Mammary epithelial cell (primary cell): ENCODE measurements around the gene MRPS18C.

ENCODE experiments used
- EZH2 ChIP-seq: IDR thresholded peaks from 2 replicates; pipeline ENCODE4 v1.6.1; 2012; ENCODE audit warnings: low read length, inconsistent platforms, borderline replicate concordance
- TF ChIP-seq, protein P1 (sequence below), 2 donors: IDR thresholded peaks in 1 of 2; conservative IDR thresholded peaks in 1 of 2; 2 replicates each; pipeline ENCODE4 v1.5.1; 2011 to 2012; ENCODE audit warnings: inconsistent platforms in 2 of 2, low read length in 2 of 2, mild to moderate bottlenecking in 2 of 2, control low read depth in 1 of 2, low read depth in 1 of 2; ENCODE audit not compliant: insufficient read depth in 1 of 2; ENCODE audit errors: extremely low read depth in 1 of 2

DNA sequence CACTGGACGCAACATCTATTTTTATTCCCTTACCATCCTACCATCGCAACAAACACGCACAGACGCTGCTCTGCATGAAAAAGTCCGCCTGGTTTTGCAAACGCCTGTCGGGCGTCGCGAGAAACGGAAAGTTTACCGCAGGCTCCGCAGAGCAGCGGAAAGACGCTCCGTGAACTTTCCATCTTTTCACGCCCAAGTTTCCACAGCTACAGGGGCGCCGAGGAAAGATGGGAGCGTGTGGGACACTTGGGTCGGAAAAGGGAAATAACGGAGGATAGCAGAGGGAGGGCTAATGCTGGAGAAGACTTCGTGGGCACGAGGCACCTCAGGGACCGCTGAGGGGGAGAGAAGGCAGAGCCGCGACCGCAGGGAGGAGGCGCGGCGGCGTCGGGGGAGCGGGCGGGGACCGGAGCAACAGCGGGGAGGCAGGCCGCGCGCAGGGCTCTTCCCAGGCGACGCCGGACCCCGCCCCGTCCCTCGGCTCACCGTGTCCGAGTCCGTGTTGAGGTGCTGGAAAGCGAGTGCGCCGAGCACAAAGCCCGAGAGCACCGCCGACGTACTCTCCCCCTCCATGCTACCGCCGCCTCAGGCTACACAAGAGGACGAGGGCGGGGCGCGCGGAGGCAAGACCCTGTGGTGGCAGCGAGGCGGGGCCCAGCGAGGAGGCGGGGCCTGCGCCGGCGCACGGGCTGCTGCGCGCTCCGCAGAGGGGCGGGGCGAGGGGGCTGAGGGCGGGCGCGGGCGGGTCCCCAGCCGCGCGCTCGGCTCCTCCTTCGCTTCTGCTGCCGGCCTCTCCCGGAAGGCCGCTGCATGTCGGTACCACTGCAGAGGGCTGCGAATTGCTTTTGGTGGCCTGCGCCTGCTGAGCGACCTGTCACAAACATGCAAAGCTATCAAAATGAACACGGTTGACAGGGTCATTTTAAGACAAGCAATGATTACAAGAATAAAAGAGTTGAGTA is 28.9 kb downstream of the MRPS18C start, which contains the start of gene ABRAXAS1:
- TF ChIP-seq, protein P1, sequence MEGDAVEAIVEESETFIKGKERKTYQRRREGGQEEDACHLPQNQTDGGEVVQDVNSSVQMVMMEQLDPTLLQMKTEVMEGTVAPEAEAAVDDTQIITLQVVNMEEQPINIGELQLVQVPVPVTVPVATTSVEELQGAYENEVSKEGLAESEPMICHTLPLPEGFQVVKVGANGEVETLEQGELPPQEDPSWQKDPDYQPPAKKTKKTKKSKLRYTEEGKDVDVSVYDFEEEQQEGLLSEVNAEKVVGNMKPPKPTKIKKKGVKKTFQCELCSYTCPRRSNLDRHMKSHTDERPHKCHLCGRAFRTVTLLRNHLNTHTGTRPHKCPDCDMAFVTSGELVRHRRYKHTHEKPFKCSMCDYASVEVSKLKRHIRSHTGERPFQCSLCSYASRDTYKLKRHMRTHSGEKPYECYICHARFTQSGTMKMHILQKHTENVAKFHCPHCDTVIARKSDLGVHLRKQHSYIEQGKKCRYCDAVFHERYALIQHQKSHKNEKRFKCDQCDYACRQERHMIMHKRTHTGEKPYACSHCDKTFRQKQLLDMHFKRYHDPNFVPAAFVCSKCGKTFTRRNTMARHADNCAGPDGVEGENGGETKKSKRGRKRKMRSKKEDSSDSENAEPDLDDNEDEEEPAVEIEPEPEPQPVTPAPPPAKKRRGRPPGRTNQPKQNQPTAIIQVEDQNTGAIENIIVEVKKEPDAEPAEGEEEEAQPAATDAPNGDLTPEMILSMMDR (conservative IDR thresholded peaks at IDR 0.05 in 1 of 2, IDR thresholded peaks at IDR 0.05 in 1 of 2; ENCODE audit: extremely low read depth in 1 of 2, insufficient read depth in 1 of 2, low read depth in 1 of 2, low read length in 2 of 2), result no peak
- no peak for TF ChIP-seq EZH2
